ENCODE results near the gene CDC42BPB. TPM values are rescaled to one million over a fixed set of nuclear protein-coding genes. Genes with fewer than 3 reads are reported as not detected.

Gene CDC42BPB
- total and polyA plus RNA-seq, 2 of the 13 experiments (the other 11 are each of a cell fraction or from before 2014, with no cell fraction given) = 19.7 to 32.3 TPM

- in situ Hi-C loops (cut with HindIII; ENCODE audit: extremely low pct_ligation_motif_present, low pct_unique_long_range_greater_than_20kb) = no loop called here
- ChIA-PET CTCF (ENCODE audit: low intra/inter-chr PET ratio, low total read pairs) (no interaction called here), POLR2A (interaction anchor here (0.6 to 3.9 kb wide), 13 partner anchors 8 to 414 kb away, joined by 3 to 55 read pairs (median 5); partner anchors contain the start of genes EIF5 and LBHD2)
- H3K4me3 ChIP-seq (replicated peaks in 1 of 3; ENCODE audit: insufficient read depth in 1 of 3, low read depth in 2 of 3, low read length in 3 of 3) = peak overlapping the region; percentile 36 to 73 (median 63); a peak in 5 of 6 replicates
- WGBS (ENCODE audit: low lambda C conversion rate) = 39% methylated on average over 20 of the region's 31 CpGs
- DNase-seq (ENCODE audit: low spot score) (no peak), ATAC-seq (peak; percentile 0; the same call in 2 of the 3 replicates), FAIRE-seq (no peak)
- H3K9ac ChIP-seq (ENCODE audit: insufficient read depth, low read depth, low read length) = peak overlapping the region; percentile 87
- no peaks in the 10 kb centered on the region; a peak in 1 of 5 replicates for H3K27me3 ChIP-seq (ENCODE audit: control insufficient read depth in 1 of 2, insufficient read depth in 2 of 2, low read length in 2 of 2)
- H2AFZ ChIP-seq (ENCODE audit: low read length) = no peak overlapping the region
- H3K27ac ChIP-seq (ENCODE audit: extremely low read length, insufficient read depth, low read length) = peak overlapping the region; percentile 99
- H3K4me1 ChIP-seq (ENCODE audit: insufficient read depth, low read length) = peaks cover 85% of the 10 kb centered on the region
- no TSS peak for BruUV-seq (replicated peaks)
- H3K36me3 ChIP-seq (replicated peaks in 1 of 2; ENCODE audit: control insufficient read depth in 1 of 2, insufficient read depth in 2 of 2, low read length in 2 of 2) = no peaks in the 10 kb centered on the region
- H3K4me2 ChIP-seq (ENCODE audit: low read depth, low read length) = peak overlapping the region; percentile 99
- H3K9me3 ChIP-seq (ENCODE audit: low read length) = no peaks in the 10 kb centered on the region
- peaks cover 8% of the 10 kb centered on the region; the same call in 1 of the 2 replicates for H4K20me1 ChIP-seq (ENCODE audit: insufficient read depth, low read length)
- peaks cover 29% of the 10 kb centered on the region for H3K79me2 ChIP-seq (ENCODE audit: insufficient read depth, low read length)
- intact Hi-C loops (cut with micrococcal nuclease; ENCODE audit: unreplicated experiment) = no loop called here
- no peak for TF ChIP-seq KIAA2018 (CRISPR knock-in tag; IDR thresholded peaks at IDR 0.05; ENCODE audit: borderline replicate concordance)
- TF ChIP-seq SIN3A (IDR thresholded peaks at IDR 0.05; ENCODE audit: borderline replicate concordance, low read depth, low read length) = peak; percentile 36; the same call in 1 of the 2 replicates
- TF ChIP-seq ZNF619 (CRISPR knock-in tag; IDR thresholded peaks at IDR 0.05) = 0 out of 2 replicates have a peak, but pooled peaks have one; percentile 57
- no peak for TF ChIP-seq TAF15 (IDR thresholded peaks at IDR 0.05; ENCODE audit: low read depth, low read length, poor library complexity, severe bottlenecking)
- TF ChIP-seq ZMYM3 (CRISPR knock-in tag; IDR thresholded peaks at IDR 0.05) = peak; percentile 98
- peak; percentile 65; the same call in 1 of the 2 replicates for TF ChIP-seq ZKSCAN1 (IDR thresholded peaks at IDR 0.05; ENCODE audit: low read length)
- no peak for TF ChIP-seq ZNF101 (CRISPR knock-in tag; IDR thresholded peaks at IDR 0.05; ENCODE audit: borderline replicate concordance, low read depth)
- TF ChIP-seq ZMYM2 (CRISPR knock-in tag; IDR thresholded peaks at IDR 0.05) = 0 out of 2 replicates have a peak, but pooled peaks have one; percentile 20
- TF ChIP-seq GTF3A (CRISPR knock-in tag; conservative IDR thresholded peaks at IDR 0.05) = 0 out of 2 replicates have a peak, but pooled peaks have one; percentile 6
- TF ChIP-seq ZNF329 (CRISPR knock-in tag; IDR thresholded peaks at IDR 0.05; ENCODE audit: low read depth) = no peak
Observed at GRCh38 chr14:103097994-103098957, 40.9 kb upstream of the CDC42BPB start.
